GM08714 (cell line): ENCODE measurements around the gene ATF2.

ENCODE experiments used
- H3K4me3 ChIP-seq: fragments of 200-500 bp; sonication (Bioruptor generic); 2 replicates; pipeline ENCODE4 v1.5.1; 2014; ENCODE audit warnings: mild to moderate bottlenecking, low read length, inconsistent platforms
- ZNF274 ChIP-seq: IDR thresholded peaks from 2 replicates; pipeline ENCODE4 v1.6.1; 2012; ENCODE audit warnings: mild to moderate bottlenecking, low read depth, low read length

ATF2 gene

GRCh38 chr2:175167792-175168563 is at the start of gene ATF2:
TSS of gene ATF2 (minus strand) at chr2:175168203. CDS start at chr2:175136443, 31,760 bp downstream.
- TF ChIP-seq ZNF274, result no peak
- H3K4me3 ChIP-seq, result peak within 1 kb of the TSS; percentile 91

- no peak for TF ChIP-seq ZNF274
These were observed 39.9 kb upstream of the ATF2 start for GRCh38 chr2:175207741-175208438.

GRCh38 chr2:175206866-175207265 is 38.9 kb upstream of the ATF2 start:
- H3K4me3 ChIP-seq, result no peak overlapping the region
- no peak for TF ChIP-seq ZNF274

More at GRCh38 chr2:175207741-175208438, 39.9 kb upstream of the ATF2 start:
- H3K4me3 ChIP-seq, result no peak overlapping the region

GRCh38 chr2:175205523-175205922 is 37.5 kb upstream of the ATF2 start:
- TF ChIP-seq ZNF274, result no peak
- H3K4me3 ChIP-seq, result no peak overlapping the region

- no peak overlapping the region for H3K4me3 ChIP-seq
- TF ChIP-seq ZNF274, result no peak
These were observed 35.9 kb upstream of the ATF2 start for GRCh38 chr2:175203621-175204496.

- no peak for TF ChIP-seq ZNF274
- H3K4me3 ChIP-seq, result no peak overlapping the region
These were observed 27.0 kb upstream of the ATF2 start for GRCh38 chr2:175195012-175195411.

- TF ChIP-seq ZNF274, result no peak
- no peak overlapping the region for H3K4me3 ChIP-seq
These were observed 20.8 kb upstream of the ATF2 start for GRCh38 chr2:175188761-175189160.

GRCh38 chr2:175187378-175187777 is 19.4 kb upstream of the ATF2 start:
- TF ChIP-seq ZNF274, result no peak
- no peak overlapping the region for H3K4me3 ChIP-seq

GRCh38 chr2:175183674-175184073 is 15.7 kb upstream of the ATF2 start:
- no peak for TF ChIP-seq ZNF274
- no peak overlapping the region for H3K4me3 ChIP-seq

GRCh38 chr2:175181877-175182308 is 13.9 kb upstream of the ATF2 start:
- TF ChIP-seq ZNF274, result no peak
- peak overlapping the region; percentile 95; the same call in 1 of the 2 replicates for H3K4me3 ChIP-seq

- TF ChIP-seq ZNF274, result no peak
- H3K4me3 ChIP-seq, result peak within 1 kb of the TSS; percentile 95
These were observed 13.3 kb upstream of the ATF2 start, which contains the start of gene ATP5MC3 for GRCh38 chr2:175181104-175181876. TSS of gene ATP5MC3 (minus strand) at chr2:175181710. CDS start at chr2:175181393, 317 bp downstream.

GRCh38 chr2:175180701-175181103 is 12.7 kb upstream of the ATF2 start:
- H3K4me3 ChIP-seq, result peak overlapping the region; percentile 95
- TF ChIP-seq ZNF274, result no peak

GRCh38 chr2:175176624-175177023 is 8.6 kb upstream of the ATF2 start:
- TF ChIP-seq ZNF274, result no peak
- H3K4me3 ChIP-seq, result no peak overlapping the region
